ENCODE data around the gene ABCA13. TPM values are rescaled to one million over a fixed set of nuclear protein-coding genes. Genes with fewer than 3 reads are reported as not detected.

ABCA13 gene
- total RNA-seq: not detected in 2 replicates

GRCh38 chr7:48171202-48171601 lies at the start of gene ABCA13:
Gene ABCA13, plus strand, starts transcription at chr7:48171458. Its CDS starts 26 bp downstream, at chr7:48171484.

Other genes starting within 250 kb of the ABCA13 start
- gene PKD1L1, start 223.0 kb upstream of the ABCA13 start, total RNA-seq: under 0.01 TPM in 2 replicates
- gene HUS1, start 191.8 kb upstream of the ABCA13 start, total RNA-seq: 13.6 and 19.2 TPM in 2 replicates
- not detected in 2 replicates for gene SUN3, start 142.4 kb upstream of the ABCA13 start, total RNA-seq
- gene C7orf57, start 135.9 kb upstream of the ABCA13 start, total RNA-seq: not detected in 2 replicates
- 10.6 and 12.9 TPM in 2 replicates for gene UPP1, start 82.2 kb upstream of the ABCA13 start, total RNA-seq

All from subcutaneous preadipocyte (primary cell).